GM18519 (cell line): ENCODE measurements around the gene TMEM273.

Experiments used
- ATAC-seq: cut with Tn5 transposase; IDR thresholded peaks from one replicate; pipeline ENCODE4 v1.9.1; 2021; ENCODE audit warnings: mild to moderate bottlenecking, moderate library complexity; ENCODE audit not compliant: unreplicated experiment, low FRiP score

Gene TMEM273

DNA sequence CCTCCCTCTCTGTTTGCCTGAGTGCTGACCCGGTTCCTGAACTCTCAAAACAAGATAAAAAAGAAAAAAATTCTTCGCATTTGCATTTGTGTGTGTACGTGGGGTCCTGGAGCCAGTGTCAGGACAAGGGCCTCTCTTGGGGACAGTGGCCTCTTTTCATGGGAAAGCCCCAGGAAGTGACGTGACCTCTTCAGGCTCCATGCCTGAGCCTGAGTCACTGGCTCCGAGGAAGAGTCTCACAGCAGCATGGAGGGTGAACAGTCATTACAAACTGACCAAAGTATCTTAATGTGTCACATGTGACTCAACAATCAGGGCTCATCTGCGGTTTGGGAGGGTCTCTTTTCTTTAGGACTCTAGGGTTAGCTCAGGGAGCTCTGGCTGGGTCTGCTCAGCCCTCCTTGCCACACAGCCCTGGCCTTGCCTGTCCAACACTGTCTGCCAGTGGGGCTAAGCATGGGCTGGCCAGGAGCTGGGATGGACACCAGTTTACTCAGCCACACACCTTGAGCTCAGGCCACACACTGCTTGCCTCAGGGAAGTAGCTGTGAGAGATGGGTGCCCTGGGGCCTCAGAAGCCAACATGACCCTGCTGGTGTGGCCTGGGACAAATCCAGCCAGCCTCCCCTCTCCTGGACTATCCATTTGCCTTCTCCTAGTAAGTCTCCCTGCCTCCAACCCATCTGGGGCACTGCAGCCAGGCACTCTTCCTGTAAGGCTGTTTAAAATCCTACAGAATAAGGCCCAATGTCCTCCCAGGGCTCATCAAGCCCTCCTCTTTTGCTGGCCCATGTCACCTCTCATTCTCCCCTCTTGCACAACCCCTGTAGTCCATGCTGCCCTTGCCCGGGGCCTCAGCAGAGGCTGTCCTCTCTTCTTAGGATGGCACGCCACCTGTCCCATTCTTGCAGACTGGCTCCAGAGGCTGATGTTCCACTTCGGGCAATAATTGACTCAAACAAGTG lies 10.5 kb downstream of the TMEM273 start:
- peak; percentile 74 for ATAC-seq

GRCh38 chr10:49176310-49177268 lies 11.6 kb downstream of the TMEM273 start:
- ATAC-seq = no peak

DNA sequence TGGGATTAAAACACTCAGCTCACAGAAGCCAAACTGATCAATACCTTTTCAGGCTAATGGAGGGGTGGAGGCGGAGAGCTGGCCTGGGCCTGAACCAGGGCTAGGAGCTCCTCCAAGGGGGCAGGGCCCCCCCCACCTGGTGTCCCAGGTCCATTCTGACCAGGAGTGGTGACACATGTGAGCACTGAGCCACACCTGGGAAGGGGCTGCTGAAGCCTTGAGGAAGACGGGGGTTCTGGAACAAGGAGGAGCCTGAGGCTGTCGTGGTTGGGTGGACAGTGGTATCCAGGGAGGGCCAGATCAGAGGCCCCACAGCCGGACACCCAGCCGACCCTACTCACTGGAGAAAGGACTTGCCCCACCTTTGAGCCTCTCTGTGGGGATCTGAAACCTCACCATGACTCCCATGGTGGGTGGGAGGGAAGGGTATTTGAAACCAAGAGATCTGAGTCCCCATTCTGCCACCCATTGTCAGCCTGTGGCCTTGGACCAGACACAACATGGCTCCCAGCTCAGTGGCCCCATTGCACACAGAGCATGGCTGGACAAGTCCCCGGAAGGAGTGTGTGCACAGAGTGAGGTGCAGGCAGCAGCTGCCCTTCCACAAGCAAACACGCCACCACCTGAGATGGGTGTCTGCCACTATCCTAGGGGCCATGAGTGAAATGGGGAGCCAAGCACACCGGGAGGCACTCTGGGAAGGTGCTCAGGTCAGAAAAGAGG lies 12.4 kb downstream of the TMEM273 start:
- no peak for ATAC-seq

GRCh38 chr10:49174926-49175500 lies 13.2 kb downstream of the TMEM273 start:
- ATAC-seq = no peak

GRCh38 chr10:49174261-49174925 lies 13.8 kb downstream of the TMEM273 start:
- ATAC-seq = no peak

DNA sequence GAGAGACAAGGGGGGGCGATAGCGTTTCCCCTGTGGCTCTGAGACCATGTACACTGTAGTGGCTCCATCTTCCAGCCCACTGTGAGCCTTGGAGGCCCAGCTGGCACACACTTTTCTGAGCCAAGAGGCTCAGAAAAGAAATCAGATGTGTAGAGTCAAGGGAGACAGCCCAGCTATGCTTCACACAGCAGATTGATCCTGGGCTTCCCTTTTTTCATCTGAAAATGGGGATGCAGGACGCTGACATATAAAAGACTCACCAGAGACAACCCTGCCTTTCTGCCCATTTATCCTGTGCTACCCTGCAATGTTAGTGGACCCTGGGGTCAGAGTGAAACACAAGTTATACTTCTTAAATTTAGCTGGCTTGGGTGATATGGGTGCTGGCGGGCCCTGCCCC lies 14.3 kb downstream of the TMEM273 start:
- no peak for ATAC-seq

- ATAC-seq = no peak
Observed at GRCh38 chr10:49173201-49173772, 14.9 kb downstream of the TMEM273 start.

DNA sequence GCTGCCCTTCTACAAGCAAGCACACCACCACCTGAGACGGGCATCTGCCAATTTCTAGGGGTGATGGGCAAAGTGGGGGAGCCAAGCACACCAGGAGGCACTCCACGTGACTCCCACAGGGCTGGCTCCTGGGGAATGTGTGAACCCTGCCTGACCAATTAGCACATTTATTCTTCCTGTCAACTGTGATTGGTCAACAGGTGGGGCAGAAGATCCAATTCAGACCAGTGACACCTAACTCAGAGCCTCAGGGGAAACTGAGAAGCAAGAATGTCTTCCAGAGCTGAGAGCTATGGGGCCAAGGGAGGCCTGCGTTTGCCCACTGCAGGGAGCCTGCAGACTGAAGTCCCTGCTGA lies 15.4 kb downstream of the TMEM273 start:
- ATAC-seq = no peak

DNA sequence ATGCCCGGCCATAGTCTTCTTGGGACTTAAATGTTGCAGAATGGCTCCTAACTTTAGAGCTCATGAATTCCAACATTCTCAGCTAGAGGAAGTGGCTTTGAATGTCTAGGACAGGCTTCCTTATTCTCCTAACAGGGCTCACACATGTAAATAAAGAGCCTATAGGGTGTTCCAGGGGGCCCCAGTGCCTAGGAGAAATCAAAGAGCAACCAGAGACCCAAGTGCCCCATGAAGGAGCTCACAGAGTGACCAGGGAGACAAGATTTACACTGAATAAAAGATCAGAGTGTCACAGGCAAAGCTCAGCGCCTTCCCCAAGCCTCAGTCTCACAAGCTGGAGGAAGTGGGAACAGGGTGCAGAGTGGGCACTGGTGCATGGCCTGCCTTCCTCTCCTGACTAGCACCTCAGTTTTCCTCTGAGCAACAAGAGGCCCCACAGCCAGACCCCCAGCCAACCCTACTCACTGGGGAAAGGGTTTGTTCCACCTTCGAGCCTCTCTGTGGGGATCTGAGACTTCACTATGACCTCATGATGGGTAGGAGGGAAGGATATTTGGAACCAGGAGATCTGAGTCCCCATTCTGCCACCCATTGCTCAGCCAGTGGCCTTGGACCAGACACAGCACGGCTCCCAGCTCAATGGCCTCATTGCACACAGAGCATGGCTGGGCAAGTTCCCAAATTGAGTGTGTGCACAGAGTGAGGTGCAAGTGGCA lies 16.0 kb downstream of the TMEM273 start:
- no peak for ATAC-seq

DNA sequence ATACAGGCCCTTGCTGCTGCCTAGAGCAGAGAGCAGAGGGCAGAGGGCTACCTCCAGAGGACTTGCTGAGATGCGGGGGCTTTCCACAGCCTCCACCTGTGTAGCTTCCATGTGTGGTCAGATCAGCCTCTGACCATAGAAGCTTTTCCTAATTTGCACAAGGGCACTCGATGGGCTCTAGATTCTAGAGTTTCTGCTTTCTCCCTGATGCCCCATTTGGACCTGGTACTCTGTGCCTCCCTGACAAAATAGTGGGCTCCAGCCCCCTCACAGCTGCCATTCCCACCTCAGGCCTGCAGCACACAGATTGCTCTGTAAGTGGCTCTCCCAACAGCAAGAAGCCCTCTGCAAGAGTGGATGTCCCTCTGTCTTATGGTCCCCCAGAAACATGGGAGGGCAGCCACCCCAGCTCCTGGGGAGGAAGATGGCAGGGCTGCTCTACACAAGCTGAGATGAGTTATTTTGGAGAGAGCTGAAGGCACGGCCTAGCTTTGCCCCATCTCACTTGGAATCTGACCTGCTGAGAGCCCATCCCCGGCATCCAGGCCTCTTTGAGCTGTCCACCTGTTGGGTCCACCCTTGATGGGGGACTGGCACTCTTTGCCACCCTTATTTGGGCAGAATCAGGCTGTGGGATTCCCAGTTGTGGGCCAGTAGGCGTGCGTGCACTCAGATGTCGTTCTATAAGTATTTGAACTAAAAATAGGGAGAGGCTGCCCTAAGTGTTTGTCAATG lies 16.7 kb downstream of the TMEM273 start:
- no peak for ATAC-seq

GRCh38 chr10:49170632-49171325 lies 17.4 kb downstream of the TMEM273 start:
- ATAC-seq = no peak

GRCh38 chr10:49169776-49170175 lies 18.4 kb downstream of the TMEM273 start:
- ATAC-seq = no peak

GRCh38 chr10:49168831-49169500 lies 19.2 kb downstream of the TMEM273 start:
- ATAC-seq = no peak

GRCh38 chr10:49168171-49168540 lies 20.0 kb downstream of the TMEM273 start:
- ATAC-seq = no peak

DNA sequence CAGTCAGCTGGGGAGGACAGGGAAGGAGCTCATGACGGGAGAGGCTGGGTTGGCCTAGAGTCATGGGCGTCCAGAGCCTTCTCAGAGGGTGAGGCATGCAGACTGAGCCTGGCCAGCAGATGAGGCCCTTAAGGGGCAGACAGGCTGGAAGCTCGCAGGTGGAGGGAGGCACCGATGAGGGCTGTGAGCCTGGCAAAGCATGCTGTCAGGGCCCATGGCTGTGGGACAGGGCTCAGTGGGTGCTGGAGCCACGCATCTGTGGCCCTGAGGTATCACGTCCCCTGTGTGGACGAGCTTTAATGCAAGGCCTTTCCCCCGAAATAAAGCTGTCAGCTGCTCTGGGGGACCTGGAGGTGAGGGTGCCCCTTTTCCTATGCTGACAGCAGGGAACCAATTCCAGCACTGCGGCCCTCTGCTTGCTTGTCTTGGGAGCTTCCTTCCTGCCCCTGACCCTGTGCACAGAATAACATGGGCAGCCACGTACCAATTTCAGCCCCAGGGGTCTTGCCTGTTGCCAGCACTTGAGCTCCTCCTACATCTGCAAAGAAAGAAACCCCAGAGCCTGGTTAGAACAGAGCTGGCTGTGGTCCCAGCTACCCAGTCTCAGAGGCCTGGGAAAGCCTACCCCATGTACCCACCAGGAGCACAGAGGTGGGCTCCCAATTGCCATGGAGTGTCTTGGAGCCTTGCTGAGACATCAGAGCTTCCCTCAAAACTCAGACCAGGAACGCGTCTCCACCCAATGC lies 20.6 kb downstream of the TMEM273 start:
- no peak for ATAC-seq
